ENCODE data around the gene SH3BGRL2.
"Not testable (repeated sequence)": the region's sequence is repeated elsewhere in the genome, so short reads cannot be mapped to it uniquely, and the experiment has no call there.

Gene SH3BGRL2

GRCh38 chr6:79704200-79704599, 73.1 kb downstream of the SH3BGRL2 start:
- no peak for DNase-seq

GRCh38 chr6:79705456-79705995, 74.4 kb downstream of the SH3BGRL2 start:
- no peak for DNase-seq

DNA sequence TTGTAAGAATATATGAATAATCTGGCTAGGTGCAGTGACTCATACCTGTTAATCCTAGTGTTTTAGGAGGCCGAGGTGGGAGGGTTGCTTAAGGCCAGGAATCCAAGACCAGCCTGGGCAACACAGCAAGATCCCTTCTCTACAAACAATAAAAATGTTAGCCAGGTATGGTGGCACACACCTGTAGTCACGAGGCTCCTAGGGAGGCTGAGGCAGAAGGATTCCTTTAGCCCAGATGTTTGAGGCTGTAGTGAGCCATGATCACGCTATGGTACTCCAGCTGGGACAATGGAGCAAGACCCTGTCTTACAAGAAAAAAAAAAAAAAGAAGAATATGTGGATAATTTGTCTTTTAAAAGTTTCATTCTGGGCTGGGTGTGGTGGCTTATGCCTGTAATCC, 75.4 kb downstream of the SH3BGRL2 start:
- no peak for DNase-seq

- no peak for DNase-seq
Measured at GRCh38 chr6:79707621-79708020, 76.5 kb downstream of the SH3BGRL2 start.

DNA sequence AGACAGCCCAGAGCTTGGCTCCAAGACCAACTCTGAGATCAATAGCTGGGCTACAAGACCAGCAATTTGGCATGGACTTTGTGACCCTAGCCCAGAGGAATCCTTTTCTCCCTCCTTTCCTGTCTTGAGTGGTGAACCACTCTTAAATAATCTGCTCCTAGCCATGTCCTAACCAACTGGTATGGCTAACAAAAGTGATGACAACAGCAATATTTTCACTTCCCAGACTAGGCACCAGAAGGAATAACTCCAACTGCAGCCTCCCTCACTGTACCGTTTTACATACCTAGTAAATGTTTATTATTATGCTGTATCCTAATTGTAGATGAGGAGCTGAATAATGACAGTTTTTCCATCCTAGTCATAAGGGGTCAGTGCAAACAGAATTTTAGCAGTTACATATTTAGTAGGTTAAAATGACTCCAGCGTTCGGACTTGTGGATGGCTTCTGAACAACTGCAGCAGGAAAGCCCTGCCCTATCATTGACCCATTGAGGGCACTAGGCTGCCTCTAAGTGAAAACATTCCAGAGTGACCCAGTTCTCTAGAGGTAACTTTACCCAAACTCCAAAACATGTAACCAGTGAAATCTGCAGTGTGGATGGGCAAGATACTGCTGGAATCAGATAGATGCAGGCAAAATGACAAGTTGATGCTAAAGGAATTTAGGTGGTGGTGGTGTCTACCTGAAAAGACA, 77.1 kb downstream of the SH3BGRL2 start:
- DNase-seq: no peak

- no peak for DNase-seq
Measured at GRCh38 chr6:79710127-79710526, 79.0 kb downstream of the SH3BGRL2 start.

DNA sequence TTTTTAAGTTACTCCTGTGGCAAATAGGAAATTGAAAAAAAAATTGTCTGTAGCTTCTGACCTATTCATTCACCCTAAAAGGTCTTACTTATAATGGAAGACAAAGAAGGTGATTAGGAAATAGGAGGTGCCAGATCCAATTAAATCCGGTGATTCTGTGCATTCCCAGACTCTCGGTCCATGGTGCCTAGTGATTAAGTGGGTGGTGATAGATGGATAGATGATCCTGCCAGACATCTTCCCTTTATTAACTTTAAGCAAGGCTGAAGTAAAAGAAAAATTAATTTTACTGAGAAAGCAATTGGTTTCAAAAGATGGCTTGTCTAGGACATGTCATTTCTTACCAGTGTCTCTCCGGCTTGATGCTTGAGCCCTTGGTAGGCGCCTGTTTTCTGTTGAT, 80.0 kb downstream of the SH3BGRL2 start:
- no peak for DNase-seq

GRCh38 chr6:79712144-79712543, 81.0 kb downstream of the SH3BGRL2 start:
- no peak for DNase-seq

DNA sequence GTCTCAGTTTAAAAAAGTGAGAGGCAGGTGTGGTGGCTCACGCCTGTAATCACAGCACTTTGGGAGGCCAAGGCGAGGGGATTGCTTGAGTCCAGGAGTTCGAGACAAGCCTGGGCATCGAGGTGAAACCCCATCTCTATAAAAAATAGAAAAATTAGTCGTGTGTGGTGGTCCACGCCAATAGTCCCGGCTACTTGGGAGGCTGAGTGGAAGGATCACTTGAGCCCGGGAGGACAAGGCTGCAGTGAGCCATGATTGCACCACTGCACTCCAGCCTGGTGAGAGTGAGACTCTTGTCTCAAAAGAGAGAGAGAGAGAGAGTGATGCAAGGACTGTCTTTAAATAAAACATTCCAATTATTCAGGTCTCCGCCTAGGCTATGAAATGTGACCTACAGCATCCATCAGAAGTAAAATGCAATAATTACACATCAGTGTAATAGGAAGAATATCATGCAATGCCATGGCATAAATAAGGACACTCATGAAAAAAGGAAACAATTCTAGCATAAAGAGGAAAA, 81.5 kb downstream of the SH3BGRL2 start:
- no peak for DNase-seq

GRCh38 chr6:79713701-79714322, 82.7 kb downstream of the SH3BGRL2 start:
- DNase-seq: peak; percentile 21

DNA sequence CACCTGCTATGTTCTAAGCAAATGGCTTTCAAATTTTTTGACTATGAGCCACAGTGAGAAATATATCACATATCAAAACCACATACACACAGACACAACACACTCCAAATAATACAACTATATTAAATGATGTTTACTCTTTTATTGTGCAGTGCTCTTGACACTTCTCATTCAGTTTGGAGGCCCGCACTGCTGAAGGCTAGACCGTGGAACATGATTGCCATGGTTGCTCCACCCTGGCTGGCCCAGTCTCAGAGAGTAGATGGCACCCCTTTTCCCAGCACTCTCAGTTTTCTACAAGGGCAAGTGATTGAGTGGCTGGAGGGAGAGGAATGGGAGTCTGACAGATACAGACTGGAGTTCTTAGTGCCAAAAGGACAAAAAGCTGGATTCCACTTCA, 86.9 kb downstream of the SH3BGRL2 start:
- DNase-seq: no peak

GRCh38 chr6:79718509-79719247, 87.5 kb downstream of the SH3BGRL2 start:
- no peak for DNase-seq

GRCh38 chr6:79719248-79719960, 88.3 kb downstream of the SH3BGRL2 start:
- no peak for DNase-seq

DNA sequence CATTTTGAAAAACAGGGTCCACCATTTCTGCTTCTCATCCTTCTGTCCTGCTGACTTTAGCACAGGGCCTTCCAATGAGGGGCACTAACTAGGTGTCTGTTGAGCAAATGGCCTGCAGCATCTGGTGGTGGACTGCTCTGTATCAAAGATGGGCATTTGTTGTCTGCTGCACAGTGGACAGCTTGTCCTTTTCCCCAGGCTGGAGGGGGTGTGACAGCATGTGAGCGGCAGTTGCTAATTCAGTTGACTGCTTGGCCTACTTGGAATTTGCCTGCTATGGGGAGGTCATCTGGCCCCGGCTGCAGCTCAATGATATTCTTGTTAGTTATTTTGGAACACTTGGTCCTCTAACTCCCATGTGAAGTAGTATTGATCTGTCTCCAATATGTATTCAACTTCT, 93.7 kb downstream of the SH3BGRL2 start:
- DNase-seq: no peak

- no peak for DNase-seq
Measured at GRCh38 chr6:79731471-79731870, 100.3 kb downstream of the SH3BGRL2 start.

- DNase-seq: no peak
Measured at GRCh38 chr6:79733388-79733787, 102.3 kb downstream of the SH3BGRL2 start.

GRCh38 chr6:79734374-79734773, 103.2 kb downstream of the SH3BGRL2 start:
- no peak for DNase-seq

- no peak for DNase-seq
Measured at GRCh38 chr6:79735183-79735582, 104.1 kb downstream of the SH3BGRL2 start.

DNA sequence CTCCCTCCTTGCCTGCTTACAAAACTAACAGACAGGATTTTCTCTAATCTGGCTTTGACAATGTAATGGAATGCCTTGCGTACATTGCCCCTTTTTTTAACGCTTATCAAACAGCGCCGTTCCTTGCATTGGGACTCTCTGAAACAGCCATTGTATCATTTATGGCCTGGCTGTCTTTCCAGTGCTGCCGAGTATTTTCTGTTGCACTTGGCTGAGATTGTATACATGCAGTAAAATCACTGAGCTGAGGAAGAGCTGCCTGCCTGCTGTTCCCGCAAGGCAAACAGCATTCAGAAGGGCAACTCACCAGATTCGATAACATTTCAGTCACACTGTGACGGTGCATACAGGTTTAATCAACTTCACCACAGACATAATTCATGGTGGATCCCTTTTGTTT, 106.0 kb downstream of the SH3BGRL2 start:
- DNase-seq: no peak

DNA sequence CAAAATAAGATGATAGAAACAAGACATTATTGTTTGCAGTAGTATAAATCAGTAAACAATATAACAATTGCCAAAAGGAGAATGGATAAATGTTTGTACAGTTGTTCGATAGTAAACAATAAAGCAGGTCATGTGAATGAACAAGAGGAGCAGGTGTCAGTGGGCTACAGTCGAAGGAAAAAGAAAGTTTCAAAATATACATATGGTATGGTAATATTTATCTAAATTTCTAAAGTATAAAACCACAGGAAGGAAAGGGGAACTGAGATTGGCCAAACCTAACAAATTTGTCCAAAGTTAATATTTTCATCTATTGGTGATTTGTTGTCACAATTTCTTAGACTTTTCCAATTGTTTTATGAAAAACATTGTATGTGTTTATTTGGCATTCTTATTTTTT, 110.9 kb downstream of the SH3BGRL2 start:
- no peak for DNase-seq

- not testable (repeated sequence) for DNase-seq
Measured at GRCh38 chr6:79745282-79745681, 114.2 kb downstream of the SH3BGRL2 start.

DNA sequence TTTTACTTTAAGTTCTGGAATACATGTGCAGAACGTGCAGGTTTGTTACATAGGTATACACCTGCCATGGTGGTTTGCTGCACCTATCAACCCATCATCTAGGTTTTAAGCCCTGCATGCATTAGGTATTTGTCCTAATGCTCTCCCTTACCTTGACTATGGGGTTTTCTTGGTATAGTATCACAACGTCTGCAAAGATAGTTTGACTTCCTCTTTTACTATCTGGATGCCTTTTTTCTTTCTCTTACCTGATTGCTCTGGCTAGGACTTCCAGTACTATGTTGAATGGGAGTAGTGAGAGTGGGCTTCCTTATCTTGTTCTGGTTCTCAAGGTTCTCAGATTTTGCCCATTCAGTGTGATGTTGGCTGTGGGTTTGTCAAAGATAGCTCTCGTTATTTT, 115.2 kb downstream of the SH3BGRL2 start:
- DNase-seq: not testable (repeated sequence)

DNA sequence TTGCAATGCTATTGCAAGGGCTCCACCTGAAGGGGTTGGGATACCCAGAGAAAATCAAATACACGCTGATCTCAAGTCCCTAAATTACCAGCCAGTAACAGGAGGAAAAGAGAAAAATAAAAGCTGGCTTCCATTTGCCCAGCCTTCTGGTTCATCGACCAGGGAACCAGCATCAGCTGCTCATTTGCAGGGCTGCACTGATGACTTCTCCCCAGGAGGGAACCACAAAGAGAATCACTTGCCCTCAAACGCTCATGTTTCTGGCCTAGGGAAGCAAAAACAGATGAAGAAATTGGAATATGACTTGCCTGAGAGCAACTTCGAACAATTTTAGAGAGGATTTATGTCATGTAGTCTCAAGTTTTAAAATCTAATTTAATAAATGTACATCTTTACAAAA, 119.7 kb downstream of the SH3BGRL2 start:
- no peak for DNase-seq

Data from activated naive CD4-positive, alpha-beta T cell treated with Interleukin-2 at 50 U/mL for 16 hours (primary cell).